ENCODE measurements around the gene SMCR8.

- TF ChIP-seq MAX (CRISPR knock-in tag; IDR thresholded peaks at IDR 0.05) (no peak), MAFK (IDR thresholded peaks at IDR 0.05; ENCODE audit: low read length) (no peak), ARHGAP35 (IDR thresholded peaks at IDR 0.05; ENCODE audit: partially characterized antibody) (no peak), RAD21 (CRISPR knock-in tag; conservative IDR thresholded peaks at IDR 0.05 in 1 of 2, IDR thresholded peaks at IDR 0.05 in 1 of 2) (no peak)
Measured at GRCh38 chr17:18281788-18282187, 33.3 kb upstream of the SMCR8 start.

Measured in K562 (cell line).